SHP77 treated with DMSO at 0.1 percent for 48 hours (cell line): ENCODE results near the gene OR2K2.
"Not testable (repeated sequence)": the region's sequence is repeated elsewhere in the genome, so short reads cannot be mapped to it uniquely, and the experiment has no call there.

Experiments used
- DNase-seq: peaks from one replicate; lab custom pipeline; 2025; lab: John Stamatoyannopoulos, UW

The OR2K2 gene, protein sequence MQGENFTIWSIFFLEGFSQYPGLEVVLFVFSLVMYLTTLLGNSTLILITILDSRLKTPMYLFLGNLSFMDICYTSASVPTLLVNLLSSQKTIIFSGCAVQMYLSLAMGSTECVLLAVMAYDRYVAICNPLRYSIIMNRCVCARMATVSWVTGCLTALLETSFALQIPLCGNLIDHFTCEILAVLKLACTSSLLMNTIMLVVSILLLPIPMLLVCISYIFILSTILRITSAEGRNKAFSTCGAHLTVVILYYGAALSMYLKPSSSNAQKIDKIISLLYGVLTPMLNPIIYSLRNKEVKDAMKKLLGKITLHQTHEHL

DNA sequence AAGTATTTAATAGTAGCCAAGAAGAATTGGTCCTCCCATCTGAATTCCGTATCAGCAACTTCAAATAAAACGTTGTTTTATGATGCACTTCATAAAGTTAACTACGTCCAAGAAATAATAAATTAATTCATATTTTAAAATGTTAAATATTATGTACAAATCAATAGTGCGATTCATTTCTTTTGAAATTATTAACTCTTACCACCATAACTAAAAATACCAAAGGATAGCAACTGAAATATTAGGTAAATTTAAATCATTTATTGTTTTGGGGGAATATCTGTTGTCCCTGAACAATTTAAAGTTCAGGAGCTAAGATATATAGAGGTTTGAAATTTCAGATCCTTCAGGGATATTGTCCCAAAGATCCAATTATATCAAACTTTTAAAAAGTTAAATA, at the start of gene OR2K2:
OR2K2 (minus strand) TSS at position 101 of the 400 bp plus-strand sequence. CDS start 1,791 bp downstream, outside the sequence.
- no peak for DNase-seq

DNA sequence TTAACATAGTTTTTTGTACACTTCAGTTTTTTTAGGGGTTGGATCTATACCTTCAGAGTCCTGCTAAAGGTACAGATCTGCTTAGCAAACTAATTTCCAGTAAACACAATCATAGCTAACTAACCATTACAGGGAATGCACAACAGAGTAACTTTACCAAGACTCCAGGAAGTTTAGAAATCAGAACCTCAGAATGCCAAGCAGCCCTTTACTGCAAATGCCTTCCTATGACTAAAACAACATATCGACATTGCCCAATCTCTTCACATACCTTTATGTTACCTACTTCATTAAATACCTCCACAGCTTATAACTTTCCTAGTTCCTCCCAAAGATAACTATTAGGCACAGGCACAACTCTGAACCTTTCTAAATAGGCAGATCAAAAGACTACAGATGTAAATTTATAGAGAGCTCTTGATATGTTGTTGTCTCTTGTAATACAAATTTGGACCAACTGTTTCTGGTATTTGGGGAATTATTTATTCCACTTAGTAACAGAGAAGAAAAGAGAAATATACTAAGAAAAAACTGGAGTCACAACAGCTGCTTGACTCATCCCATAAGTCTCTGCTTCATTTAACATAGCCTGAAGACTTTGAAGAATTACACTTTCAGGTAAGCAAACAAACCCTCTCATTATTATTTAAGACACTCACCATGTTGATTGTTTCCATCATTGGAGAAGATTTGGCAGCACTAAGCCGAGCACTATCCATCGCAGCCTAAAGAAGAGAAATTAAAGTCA, 46.0 kb upstream of the OR2K2 start:
- DNase-seq: no peak

DNA sequence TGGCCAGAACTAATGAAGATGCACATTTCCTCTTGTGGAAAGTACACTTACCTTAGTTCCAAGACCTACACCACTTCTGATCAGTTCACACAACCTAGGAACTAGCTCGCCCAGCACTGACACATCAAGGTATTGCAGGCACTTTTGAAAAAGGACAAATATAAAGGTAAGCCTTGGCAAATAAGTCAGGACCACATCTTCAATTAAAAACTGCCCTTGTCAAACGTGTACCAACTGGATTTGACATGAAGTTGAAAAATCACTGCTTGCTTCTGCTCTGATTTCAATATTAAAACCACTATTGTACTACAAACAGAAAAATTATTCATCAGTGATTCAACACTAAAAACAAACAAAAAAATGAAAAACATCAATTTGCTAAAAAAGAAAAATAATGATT, 45.0 kb upstream of the OR2K2 start:
- no peak for DNase-seq

DNA sequence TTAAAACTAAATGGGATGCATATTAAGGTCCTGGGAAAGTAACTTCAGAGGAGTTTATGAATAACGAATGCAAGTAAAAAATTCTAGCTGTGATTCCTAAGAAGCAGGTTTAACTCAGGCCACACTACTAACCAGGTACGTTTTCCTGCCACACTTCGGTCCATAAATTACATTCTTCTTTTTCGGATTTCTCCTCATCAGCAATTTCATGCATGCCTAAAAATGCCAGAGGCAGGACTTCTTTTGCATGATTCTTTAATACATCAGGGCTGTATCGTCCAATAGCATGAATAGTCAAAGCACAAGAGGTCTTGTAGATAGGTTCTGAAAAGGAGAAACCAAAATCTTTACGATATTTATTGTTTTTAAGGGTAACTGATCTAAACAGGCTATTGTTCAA, 42.3 kb upstream of the OR2K2 start:
- no peak for DNase-seq

DNA sequence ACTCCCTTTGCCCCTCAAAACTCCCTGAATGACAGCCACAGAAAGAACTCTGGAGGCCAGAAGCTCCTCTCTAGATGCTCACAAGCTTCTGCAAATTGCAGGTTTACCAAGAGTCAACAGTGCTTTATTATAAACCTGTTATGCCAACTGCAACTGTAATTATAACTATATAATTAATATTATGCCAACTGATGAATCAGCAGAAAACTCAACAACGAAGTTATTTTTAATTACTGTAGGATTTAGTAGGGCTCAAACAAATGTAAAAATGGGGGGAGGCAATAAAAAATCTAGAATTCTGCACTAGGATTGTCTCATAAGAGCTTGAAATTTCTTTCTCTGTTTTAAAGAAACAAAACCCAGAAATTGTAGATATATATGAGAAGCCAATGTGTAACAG, 37.0 kb upstream of the OR2K2 start:
- no peak for DNase-seq

DNA sequence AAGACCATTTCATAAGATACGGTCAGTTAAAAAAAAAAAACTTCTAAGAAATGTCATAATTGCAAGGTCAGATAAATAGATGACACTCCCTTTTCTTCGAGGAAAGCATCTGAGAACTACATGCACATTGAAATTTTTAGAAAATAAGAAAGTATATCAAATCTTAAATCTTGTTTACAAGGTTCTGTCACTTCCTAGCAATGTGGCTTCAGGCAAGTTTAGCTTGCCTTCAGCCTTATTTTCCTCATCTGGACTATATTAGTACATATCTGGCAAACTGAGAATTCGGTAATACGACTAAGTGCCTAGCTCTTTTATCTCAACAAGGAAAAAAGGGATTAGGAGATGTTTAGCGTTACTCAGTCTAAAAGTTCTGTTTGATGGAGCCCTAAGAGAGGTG, 32.5 kb upstream of the OR2K2 start:
- DNase-seq: no peak

DNA sequence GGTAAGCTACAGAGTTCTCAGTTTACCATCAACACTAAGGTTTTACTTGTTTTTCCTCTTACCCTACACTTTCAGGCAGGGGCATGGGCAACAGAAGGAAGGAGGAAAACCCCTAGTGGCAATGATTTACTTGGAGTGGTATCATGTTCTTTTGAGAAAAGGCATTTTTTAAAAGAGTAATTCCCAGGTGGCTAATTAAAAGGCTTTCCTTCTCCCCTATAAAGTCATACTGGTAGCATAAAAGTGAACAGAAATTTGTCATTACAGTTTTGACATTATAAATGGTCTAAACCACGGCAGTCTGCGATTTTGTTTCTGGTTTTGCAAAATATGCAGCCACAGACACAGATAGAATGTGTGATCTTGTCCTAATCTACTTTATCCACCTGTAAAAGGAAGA, 30.9 kb upstream of the OR2K2 start:
- DNase-seq: no peak

DNA sequence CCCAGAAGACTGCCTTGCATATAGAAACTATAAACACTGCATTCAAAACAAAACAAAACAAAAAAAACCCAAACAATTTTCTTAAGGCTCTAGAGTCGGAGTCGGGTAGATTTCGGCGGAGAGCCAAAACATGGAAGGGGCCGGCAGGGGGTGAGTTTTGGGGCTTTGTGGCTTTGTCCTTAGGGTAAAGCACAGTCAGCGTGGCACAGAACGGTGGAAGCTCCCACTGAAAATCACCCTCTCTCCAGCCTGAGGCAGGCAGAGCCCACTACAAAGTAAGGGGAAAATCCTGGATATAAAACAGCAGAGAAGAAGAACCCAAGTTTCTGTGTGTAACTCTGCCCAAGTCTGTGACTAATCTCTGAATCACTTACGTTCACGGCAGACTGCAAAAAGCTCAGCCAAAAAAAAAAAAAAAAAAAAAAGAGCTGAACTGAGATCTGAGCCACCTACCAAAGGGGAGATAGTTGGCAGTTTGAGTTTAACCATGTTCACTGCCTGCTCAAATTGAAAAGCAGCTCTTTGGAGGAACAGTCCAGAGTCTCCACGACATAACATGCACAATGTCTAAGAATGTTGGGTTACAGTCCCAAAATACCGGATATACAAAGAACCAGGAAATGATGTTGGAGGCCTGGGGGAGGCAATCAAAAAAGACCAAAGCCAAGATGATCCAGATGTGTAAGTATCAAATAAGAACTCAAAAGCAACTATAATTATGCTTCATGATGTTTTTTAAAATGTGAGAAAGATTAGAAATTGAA, 26.6 kb upstream of the OR2K2 start:
- no peak for DNase-seq

DNA sequence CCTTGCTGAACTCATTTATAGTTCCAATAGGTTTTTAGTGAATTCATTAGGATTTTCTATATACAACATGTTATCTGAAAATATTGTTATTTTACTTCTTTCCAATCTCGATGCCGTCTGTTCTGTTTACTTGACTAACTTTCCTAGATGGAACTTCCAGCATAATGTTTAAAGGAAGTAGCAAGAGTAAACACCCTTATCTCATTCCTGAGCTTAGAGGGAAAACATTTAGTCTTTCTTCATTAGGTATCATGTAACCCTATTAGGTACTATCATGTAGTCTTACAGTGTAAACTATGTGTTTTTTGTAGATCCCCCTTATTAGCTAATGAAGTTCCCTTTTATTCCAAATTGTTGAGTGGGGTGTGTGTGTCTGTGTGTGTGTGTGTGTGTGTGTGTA, 22.5 kb upstream of the OR2K2 start:
- no peak for DNase-seq

DNA sequence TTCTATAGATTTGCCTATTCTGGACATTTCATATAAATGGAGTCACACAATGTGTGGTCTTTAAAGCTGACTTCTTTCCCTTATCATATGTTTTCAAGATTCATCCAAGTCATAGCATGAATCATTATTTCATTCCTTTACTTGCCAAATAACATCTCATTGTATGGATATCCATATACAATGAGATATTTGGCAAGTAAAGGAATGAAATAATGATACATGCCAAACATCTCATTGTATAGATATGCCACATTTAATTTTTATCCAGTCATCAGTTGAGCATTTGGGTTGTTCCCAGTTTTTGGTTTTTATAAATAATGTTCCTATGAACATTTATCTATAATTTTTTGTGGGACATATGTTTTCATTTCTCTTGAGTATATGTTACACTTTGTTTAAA, 20.5 kb upstream of the OR2K2 start:
- DNase-seq: no peak

DNA sequence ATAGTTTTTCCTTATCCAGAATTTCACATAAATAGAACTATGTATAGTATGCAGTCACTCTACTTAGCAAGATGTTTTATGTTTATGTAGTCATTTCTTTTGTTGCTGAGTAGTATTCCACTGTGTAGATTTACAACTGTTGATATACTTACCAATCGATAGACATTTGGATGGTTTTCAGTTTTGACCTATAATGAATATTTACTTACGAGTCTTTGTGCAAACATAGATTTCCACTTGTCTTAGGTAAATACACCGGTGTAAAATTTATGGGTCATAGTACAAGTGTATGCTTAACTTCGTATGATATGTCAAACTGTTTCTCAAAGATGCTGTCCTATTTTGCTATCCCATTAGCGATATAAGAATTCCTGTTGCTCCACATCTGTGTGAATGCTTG, 19.7 kb upstream of the OR2K2 start:
- DNase-seq: peak; percentile 80

DNA sequence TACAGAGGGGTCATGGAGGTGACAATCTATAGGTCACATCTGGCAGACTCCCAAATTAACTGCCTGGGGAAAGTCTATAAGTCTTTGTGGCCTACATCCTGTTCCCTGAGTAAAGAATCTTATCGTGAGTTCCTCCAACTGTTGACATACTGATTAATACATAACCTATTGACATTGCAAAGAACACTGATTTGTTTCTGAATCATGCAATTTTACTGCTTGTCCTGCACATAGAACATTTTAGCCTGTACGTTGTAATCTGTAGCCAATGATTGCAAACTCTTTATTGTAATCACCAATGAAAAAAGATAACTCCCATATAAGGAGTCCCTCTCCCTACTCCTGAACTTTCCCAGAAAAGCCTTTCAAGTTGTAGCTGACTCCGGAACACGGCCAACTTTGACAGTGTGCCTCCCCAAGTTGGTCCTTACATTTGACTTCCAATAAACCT, 18.8 kb upstream of the OR2K2 start:
- DNase-seq: no peak

DNA sequence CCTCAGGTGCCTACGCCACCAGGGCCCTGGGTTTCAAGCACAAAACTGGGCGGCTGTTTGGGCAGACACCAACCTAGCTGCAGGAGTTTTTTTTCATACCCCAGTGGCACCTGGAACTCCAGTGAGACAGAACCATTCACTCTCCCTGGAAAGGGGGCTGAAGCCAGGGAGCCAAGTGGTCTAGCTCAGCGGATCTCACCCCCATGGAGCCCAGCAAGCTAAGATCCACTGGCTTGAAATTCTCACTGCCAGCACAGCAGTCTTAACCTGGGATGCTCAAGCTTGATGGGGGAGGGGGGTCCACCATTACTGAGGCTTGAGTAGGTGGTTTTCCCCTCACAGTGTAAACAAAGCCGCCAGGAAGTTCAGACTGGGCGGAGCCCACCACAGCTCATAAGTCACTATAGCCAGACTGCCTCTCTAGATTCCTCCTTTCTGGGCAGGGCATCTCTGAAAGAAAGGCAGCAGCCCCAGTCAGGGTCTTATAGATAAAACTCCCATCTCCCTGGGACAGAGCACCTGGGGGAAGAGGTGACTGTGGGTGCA, 4.4 kb upstream of the OR2K2 start:
- DNase-seq: not testable (repeated sequence)

DNA sequence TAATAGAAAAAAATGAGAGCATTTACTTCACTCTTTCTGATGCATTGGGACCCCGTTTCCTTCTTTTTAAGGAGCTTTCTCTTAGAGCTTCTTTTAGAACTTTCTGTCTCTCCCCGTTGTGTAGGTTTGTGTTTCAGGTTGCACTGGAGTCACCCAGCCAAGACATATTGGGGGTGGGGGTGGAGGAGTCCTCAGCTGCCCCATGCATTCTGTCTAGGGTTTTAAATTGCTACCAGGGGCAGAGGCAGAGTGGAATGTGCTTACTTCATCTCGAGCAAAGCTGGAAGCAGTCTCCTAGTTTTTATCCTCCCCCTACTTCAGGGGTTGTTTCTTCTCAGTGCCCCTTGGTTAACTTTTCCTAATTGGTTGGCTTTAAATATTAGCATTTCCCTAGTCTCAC, 9.4 kb downstream of the OR2K2 start:
- no peak for DNase-seq

DNA sequence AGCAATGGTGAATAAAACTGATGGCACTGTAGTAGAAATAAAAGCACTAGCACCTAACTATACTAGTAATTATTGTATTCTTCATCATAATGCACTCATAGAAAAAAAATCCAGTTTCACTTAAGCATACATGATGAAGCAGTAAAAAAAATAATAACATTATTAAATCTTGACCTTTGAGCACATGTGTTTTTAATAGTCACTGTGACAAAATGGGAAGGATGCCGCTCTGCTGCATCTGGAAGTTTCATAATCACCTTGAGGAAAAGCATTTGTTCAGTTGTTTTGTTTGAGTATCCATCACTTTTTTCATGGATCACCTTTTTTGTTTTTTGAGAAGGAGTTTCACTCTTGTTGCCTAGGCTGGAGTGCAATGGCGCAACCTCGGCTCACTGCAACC, 13.2 kb downstream of the OR2K2 start:
- no peak for DNase-seq

DNA sequence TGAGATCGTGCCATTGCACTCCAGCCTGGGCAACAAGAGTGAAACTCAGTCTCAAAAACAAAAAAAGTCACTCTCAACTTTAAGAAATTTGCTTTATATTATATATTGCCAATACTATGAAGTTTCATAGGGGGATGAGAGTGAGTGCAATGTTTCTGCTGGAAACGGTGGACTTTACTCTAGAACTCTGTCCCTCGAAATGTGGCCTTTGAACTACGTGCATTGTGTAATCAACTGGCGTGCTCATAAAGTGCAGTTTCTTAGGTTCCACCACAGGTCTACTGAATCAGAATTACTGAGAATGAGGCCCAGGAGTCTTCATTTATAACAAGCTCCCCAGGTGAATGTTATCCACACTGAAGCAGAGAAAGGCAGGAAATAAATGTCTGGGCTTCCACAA, 24.1 kb downstream of the OR2K2 start:
- DNase-seq: no peak

DNA sequence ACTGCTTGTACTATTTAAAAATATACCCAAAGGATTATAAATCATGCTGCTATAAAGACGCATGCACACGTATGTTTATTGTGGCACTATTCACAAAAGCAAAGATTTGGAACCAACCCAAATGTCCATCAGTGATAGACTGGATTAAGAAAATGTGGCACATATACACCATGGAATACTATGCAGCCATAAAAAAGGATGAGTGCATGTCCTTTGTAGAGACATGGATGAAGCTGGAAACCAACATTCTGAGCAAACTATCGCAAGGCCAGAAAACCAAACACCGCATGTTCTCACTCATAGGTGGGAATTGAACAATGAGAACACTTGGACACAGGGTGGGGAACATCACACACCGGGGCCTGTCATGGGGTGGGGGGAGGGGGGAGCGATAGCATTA, 26.0 kb downstream of the OR2K2 start:
- not testable (repeated sequence) for DNase-seq

DNA sequence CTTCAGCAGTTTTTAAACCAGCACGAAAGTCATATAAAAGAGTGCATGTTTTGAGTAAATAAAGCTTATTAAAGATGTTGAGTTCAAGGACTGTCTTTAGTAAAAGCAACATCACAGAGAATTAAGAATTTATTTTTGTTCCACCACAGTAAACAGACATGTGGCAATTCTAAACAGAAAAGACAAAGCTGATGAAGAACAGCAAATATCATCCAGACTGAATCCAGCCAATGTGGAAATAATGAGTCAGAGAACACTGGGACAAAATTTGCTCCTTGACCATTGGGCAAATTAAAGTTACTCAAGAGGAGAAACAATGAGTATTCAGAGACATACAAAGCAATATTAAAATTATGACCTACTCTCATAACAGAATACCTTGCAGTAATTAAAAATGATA, 28.8 kb downstream of the OR2K2 start:
- no peak for DNase-seq

DNA sequence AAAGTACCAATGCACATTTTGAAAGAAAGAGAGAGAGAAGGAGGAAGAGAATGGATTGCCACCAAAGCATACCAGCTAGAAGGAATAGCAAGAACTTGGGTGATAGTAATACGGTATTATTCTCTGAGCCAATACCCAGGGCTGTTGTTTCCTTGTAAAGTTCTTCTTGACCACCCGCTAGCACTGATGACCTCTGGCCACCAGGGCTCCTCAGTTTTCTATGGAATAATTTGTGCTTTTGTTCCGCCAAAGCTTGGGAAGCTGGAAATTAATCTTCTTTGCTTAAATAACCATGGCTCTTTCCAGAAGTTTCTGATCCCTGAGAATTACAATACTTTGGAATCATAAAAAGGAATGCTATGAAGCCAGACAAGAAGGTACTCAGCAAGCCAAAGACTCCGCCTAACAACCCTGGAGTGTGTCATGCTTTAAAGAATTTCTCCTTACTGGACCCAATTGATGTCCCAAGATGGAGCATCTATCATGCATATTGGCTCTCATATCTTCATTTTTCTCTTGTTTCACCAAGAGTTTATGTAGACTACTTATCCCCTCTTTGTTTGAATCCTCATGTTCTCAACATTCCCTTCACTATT, 29.8 kb downstream of the OR2K2 start:
- DNase-seq: no peak

DNA sequence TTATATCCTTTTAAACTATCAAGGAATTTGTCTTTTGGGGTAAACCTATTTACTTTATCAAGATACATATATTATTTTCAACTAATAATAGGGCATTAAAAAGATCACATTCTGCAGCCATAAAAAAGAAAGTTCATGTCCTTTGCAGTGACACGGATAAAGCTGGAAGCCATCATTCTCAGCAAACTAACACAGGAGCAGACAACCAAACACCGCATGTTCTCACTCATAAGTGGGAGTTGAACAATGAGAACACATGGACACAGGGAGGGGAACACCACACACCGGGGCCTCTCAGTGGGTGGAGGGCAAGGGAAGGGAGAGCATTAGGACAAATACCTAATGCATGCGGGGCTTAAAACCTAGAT, 30.4 kb downstream of the OR2K2 start:
- DNase-seq: not testable (repeated sequence)

DNA sequence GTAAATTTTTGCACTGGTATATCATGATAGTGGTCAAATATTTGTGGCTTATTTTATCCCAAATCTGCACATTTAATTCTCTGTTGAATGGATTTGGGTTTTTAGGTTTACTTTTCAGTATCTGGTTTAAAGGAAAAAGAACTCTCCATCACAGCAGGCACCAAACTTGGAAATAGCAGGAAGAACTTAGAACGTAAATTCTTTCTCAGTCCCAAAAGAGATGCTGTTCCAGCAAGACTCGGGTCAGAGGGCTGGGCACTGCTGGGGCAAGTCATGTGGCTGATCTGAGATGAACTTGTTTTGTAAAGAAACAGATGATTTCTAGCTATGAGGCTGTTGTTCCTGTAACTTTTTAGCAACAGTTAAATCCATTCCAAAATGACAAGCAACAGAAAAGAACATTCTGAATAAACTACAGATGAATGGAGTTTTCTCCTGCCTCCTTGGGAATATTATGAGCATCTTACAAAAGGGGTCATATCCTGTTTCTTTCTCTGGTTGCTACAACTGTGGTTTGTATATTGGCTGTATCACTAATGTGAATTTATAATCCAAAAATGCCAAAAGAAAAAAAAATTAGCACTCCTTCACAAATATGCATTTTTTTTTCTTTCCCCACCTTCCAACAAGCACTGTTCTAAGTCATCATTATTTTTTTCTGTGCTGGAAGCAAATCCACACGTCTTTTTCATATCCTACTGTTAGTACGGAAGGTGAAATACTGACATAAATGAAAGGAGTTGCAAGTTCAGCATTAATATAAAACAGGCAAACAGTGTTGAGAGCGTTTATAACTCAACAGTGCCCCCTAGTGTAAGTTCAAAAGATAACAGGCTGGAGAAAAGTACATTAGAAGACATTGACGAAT, 31.1 kb downstream of the OR2K2 start:
- DNase-seq: peak; percentile 30
